Vagina (tissue), 2 donors: ENCODE results near the gene SLX4IP.

Experiments used
- POLR2A ChIP-seq, 2 donors: fragments of 450-650 bp; IDR thresholded peaks; one replicate each; pipeline ENCODE4 v1.6.1; 2017; ENCODE audit warnings: antibody characterized with exemption in 2 of 2, mild to moderate bottlenecking in 2 of 2, moderate library complexity in 2 of 2
- TF ChIP-seq, protein P1 (sequence below), 3 experiments: fragments of 450-650 bp in 2 of 3; fragments of 200-600 bp in 1 of 3; sonication (generic) in 1 of 3; IDR thresholded peaks; one replicate each; pipeline ENCODE4 v1.5.1; 2017 to 2019; ENCODE audit warnings: antibody characterized with exemption in 3 of 3, mild to moderate bottlenecking in 2 of 3, moderate library complexity in 2 of 3

DNA sequence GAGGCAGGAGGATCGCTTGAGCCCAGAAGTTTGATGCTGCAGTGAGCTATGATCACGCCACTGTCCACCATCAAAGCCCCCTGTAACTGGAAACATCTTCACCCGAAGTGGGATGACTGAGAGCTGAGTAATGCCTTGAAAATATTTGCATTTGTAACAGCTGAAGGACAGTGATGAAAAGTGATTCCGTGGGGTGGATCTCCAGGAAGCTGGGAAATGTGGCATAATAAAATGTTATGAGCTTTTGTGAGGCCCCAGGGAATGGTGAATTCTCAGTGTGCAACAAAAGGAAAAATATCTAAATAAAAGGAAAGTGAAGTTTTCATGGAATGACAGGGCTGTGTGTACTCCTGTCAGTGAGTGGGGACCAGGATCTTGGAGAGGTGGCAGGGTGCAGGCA, 146.7 kb downstream of the SLX4IP start:
- no peak for TF ChIP-seq POLR2A (IDR thresholded peaks at IDR 0.05)
- TF ChIP-seq, protein P1, sequence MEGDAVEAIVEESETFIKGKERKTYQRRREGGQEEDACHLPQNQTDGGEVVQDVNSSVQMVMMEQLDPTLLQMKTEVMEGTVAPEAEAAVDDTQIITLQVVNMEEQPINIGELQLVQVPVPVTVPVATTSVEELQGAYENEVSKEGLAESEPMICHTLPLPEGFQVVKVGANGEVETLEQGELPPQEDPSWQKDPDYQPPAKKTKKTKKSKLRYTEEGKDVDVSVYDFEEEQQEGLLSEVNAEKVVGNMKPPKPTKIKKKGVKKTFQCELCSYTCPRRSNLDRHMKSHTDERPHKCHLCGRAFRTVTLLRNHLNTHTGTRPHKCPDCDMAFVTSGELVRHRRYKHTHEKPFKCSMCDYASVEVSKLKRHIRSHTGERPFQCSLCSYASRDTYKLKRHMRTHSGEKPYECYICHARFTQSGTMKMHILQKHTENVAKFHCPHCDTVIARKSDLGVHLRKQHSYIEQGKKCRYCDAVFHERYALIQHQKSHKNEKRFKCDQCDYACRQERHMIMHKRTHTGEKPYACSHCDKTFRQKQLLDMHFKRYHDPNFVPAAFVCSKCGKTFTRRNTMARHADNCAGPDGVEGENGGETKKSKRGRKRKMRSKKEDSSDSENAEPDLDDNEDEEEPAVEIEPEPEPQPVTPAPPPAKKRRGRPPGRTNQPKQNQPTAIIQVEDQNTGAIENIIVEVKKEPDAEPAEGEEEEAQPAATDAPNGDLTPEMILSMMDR (IDR thresholded peaks at IDR 0.05), result no peak
